Measurements from ENCODE around the gene RFFL.
"Not testable (repeated sequence)": the region's sequence is repeated elsewhere in the genome, so short reads cannot be mapped to it uniquely, and the experiment has no call there.

RFFL gene

DNA sequence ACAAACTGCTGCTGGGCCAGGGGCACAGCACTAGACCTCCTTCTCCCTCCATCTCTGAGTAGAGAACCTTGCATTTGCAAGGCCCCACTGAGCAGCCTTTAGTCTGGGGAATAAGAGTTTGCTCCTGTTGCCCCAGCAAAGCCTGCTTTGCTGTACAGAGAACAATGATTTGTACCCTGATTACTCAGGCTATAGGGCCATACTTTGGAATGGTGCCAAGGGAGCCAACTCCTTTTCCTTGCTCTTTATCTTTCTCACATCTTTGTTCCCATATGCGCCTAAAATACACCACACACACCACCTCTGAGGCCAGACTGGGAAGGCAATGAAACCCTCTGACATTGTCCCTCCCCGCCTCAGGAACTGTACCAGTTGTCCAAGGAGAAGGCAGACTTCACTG lies 62.0 kb downstream of the RFFL start:
- DNase-seq: no peak

DNA sequence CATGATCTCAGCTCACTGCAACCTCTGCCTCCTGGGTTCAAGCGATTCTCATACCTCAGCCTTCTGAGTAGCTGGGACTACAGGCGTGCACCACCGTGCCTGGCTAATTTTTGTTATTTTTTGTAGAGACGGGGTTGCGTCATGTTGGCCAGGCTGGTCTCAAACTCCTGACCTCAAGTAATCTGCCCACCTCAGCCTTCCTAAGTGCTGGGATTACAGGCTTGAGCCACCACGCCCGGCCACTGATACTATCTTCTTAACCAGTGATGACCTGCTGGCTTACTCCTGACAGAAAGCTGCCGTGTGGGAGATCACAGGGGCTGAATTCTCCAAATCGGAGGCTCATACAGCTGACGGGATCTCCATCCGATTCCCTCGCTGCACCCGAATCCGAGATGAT lies 62.5 kb downstream of the RFFL start:
- DNase-seq: not testable (repeated sequence)

DNA sequence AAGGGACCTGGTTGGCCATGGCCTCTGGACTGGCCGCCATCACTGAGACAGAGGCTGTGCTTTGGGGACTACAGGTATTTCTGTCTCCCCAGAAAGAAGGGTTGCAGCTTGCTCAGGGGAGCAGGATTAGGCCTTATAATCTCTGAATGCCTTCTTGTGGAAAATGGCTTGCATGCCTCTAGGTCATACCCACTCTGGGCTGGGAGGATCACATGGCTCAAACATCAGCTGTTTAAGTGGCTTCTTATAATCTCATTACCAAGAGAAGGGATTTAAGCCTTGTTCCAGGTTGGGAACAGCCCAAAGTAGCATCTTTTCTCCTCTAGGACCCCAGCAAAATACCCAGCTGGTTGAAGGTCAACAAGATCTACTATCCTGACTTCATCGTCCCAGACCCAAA lies 64.1 kb downstream of the RFFL start:
- DNase-seq: no peak

DNA sequence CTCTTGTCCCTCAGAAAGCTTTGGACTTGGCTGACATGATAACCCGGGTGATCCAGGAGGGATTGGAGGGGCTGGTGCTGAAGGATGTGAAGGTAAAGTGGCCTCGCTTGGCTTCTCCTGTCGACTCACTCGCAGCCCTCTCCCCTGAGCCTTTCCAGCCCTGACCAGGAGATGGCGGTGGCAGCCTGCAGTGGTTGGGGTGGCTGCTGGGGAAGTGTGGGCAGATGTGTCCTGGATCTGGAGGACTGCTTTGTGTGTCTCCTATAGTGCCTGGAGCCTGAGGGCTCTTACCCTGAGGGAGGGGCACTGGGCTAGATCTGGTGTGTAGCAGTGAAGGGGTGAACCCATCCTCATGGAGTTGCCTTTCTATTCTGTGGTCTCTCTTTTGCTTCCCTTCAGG lies 65.3 kb downstream of the RFFL start:
- DNase-seq: peak; percentile 80 to 84

DNA sequence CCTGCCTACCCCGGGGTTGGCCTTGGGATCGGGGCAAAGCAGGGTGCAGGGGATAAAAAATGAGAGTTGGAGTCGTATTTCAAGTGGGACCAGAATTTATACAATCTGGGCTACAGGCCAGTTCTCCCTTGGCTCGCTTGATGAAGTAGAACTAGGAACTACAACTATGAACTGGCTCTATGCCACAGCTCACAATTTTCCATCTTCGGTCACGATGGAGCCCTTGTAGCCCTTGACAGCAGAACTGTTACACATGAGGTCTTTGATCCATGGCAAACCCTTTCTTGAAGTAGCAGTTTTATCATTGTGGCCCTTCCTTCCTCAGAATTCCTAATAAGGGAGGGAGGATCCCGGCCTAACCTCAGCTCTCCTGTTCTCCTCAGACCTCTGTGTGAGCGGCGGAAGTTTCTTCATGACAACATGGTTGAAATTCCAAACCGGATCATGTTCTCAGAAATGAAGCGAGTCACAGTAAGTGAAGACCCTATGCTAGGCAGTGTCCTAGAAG lies 66.1 kb downstream of the RFFL start:
- no peak for DNase-seq

DNA sequence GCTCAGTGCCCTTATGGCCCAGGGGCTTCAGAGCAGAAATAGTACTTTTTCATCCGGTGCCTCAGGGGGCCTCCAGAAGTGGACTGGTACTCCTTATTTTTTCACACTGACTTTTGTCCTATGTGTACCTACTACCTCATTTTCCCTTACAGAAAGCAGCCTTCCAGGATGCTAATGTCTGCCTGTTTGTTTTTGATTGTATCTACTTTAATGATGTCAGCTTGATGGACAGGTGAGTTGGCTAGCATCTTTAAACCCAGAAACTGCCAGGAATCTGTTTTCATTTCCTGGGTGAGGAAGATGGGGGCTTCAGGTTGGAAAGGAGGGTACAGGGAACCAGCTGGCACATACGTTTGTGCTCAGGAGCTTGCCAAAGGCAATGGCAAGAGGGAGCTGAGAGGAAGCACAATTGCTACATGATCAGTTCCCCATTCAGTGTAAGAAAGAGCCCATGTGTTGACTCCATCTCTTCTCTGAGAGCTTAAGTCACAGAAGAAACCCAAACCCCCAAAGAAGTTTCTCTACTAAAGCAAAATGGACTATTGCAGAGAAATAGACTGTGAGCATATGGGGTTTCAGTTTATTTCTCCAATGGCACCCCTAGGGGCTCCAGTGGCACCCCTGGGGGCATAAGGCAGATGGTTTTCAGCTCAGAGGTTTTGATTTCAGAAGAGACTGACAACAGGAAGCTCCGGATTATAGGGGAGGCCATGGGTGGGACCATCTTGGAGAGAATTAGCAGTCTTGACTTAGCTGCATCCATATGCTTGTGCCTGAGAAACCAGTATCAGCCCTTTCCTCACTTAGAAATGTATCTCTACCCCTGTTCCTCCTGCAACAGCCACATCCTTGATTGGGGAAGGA lies 66.9 kb downstream of the RFFL start:
- no peak for DNase-seq

DNA sequence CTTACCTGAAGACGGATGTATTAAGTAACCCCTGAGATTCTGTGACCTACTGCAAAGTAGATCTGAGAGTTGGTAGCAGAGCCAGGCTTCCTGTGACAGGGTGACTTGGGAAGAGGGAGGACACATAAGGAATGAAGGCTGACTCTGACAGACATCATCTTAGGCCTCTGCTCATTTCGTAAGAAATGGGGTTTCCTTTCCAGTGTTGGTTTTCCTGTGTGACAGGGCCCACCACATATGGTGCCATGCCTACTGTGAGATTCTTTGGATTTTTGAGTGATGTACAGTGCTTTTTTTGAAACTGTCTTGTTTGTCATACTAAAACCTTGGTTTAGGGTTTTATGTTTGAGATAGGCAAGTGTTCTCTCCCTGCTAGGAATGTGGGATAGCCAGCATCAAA lies 70.5 kb downstream of the RFFL start:
- no peak for DNase-seq

DNA sequence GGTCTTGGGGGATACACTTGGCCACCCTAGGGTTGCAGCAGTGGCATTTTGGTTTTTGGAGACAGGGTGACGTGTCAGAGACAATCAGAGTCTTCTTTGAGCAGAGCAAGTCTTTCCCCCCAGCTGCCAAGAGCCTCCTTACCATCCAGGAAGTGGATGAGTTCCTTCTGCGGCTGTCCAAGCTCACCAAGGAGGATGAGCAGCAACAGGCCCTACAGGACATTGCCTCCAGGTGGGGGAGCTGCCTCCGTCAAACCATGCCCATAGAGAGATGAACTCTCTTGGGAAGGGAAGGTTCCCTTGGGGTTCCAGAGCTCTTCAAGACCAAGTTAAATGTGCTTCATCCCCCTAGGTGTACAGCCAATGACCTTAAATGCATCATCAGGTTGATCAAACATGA lies 71.9 kb downstream of the RFFL start:
- no peak for DNase-seq

DNA sequence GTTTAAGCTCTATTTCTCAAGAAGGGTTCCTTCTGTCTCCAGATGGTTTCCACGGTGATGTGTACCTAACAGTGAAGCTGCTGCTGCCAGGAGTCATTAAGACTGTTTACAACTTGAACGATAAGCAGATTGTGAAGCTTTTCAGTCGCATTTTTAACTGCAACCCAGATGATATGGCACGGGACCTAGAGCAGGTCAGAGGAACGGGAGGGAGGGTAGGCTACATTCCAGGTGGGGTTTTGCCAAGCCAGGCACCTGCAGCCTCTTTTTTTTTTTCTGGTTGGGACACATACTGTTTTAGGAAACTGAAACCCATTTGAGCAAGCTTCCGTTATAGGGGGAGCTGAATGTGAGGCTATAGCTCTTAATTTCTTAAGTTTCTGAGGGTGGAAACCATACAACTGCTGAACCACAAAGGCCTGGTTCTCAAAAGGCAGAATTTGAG lies 72.6 kb downstream of the RFFL start:
- DNase-seq: no peak

DNA sequence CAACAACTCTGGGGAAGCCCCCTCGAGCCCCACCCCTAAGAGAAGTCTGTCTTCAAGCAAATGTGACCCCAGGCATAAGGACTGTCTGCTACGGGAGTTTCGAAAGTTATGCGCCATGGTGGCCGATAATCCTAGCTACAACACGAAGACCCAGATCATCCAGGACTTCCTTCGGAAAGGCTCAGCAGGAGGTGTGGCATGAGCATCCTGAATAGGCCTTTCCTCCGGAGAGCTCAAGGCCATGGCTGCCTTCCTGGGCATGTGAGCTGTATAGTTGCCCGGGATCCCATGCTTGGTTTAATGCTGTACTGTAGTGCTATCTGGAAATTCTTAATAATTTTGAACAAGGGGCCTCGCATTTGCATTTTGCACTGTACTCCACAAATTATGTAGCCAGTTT lies 74.0 kb downstream of the RFFL start:
- no peak for DNase-seq

DNA sequence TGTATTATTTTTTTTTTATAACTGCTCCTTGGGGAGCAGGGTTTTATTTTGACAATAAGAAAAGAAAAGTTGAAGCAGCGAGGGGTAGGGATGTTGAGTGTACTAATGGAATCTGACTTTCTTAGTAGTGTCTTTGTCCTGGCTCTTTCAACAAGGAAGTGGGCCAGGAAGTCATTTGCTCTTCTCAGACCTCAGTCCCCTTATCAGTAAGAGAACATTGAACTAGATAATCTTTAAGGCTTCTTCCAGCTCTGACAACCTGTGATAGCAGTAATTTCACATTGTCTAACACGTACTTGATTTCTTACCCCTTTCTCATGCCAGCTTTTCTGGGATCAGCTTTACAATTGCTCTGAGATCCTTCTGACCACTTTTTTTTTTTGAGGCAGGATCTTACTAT lies 74.9 kb downstream of the RFFL start:
- DNase-seq: no peak

DNA sequence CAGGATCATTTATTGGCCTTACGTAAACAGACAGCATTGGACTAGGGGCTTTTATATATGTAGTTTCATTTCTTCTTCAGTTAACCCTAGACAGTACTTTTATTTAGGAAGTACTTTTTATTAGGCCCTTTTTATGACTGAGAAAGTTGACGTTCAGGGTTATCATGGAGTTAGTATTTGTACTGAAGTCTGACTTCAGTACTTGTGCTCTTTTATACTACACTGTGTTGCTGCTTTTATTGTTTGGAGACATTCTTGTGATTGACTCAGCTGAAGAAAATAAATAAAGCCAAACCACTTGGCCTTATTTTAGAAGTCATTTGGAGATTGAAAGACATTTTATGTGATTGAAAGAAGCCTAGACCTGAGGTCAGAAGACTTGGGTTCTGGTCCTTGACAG lies 76.3 kb downstream of the RFFL start:
- DNase-seq: no peak

DNA sequence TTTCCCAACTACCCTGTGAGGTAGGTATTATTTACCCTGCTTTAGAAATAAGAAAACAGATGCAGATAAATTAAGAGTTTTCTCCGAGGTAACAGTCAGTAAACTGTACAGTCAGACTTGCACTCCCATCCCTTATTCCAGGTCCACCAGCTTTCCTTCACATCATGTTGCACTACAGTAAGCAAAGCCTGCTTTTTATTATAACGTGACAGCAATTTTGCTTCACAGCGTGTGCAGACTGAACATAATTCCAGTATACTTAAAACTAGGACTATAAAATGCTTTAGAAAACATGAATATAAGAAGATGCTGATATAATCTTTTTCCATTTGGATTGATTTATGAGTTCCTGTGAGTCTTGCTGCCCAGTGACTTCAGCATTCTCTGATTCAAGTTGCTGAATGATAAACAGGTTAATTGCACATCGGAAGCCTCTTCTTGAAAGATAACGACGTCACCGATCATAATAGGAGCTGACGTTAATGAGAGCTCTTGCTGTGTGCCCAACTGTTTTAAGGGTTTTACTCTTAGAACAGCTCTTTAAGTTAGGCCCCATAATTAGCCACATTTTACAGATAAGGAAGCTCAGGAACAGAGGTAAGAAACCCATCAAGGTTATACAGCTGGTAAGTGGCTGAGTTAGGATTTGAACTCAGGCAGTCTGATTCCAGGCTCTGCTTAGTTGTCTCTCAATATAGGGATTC lies 81.8 kb downstream of the RFFL start:
- DNase-seq: no peak

DNA sequence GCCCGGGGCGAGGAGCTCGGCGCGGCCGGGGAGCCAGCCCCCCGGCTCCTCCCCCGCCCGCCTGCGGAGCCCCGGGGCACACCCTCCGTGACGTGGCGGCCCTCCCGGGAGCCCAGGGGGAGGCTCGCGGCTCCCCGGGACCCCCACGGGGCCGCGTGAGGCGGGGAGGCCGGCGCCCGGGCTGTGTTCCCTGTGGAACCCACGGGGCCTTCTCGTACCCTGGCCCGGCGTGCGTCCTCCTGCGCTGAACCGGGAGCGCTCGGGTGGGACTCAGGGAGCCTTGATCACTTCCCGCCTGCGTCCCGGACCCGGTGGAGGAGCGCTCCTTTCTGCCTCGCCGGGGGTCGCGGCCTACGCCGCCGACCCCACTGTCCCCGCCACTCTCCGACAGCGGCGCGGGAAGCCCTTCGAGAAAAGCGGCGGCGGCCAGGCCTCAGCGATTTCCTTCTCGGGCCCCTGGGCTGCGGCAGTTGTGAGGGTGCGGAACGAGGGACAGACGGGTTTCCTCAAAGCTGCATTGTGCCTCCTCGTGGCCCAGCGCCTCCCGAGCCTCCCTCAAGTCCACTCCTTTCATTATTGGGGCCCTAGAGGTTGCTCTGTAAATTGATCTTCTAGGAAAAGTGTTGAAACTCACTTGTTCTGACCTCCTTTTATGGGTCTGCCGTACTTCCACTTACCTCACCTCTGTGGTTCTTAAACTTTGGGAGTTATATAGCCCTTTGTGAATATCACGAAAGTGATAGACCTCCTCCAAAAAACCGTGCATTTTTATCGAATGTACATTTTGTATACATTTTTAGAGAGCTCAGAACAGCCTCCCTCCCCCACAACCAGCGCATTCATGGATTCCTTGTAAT lies 82.6 kb downstream of the RFFL start:
- DNase-seq: peak; percentile 63 to 71

DNA sequence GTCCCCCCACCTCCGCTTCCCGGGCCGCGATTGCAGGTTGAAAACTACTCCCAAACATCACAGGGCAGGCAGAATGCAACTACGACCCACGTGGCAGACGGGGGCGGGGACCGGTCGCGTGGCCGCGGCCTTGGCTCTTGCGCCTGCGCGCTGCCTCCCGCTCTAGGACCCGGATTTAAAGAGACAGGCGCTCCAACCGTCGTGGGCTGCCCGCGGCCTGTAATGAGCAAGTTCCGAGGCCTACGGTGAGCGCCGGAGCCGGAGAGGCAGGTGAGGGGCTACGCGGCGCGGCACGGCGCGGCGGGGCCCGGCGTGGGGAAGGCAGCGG lies 83.2 kb downstream of the RFFL start, which contains the start of gene LIG3:
Gene LIG3, plus strand, starts transcription at position 160 of the 328 bp plus-strand sequence. CDS start 2,494 bp downstream, outside the sequence.
- peak; percentile 95 to 96 for DNase-seq

DNA sequence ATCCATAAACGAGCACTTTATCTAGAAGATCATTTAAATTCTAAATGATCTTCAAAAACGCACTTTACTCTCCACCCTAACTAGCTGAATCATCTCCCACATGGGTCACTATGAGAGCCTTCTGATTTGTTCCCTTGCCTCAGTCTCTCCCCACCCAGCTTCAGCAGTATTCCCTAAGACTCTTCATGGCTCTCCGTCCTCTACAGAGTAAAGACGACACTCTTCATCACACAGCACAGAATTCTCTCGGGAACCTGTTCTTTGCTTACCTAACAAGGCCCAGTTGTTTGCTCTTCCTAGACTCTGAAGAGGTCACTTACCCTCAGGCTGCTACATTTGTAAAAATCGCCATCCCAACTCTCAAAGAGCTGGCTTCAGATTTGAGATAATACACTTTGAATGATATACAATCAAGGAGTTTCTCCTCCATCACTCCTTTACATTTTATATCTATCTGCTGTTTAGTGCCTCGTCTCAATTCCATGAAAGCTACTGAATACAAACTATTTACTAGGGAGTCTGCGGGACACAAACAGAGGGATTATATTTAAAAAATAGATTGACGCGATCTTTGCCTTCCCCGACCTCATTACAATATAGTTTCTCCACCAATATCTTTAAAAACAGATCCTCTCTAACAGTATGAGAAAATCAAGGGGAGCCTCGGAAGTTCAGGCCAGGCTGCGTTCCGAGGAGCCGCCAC lies 83.7 kb downstream of the RFFL start:
- no peak for DNase-seq

DNA sequence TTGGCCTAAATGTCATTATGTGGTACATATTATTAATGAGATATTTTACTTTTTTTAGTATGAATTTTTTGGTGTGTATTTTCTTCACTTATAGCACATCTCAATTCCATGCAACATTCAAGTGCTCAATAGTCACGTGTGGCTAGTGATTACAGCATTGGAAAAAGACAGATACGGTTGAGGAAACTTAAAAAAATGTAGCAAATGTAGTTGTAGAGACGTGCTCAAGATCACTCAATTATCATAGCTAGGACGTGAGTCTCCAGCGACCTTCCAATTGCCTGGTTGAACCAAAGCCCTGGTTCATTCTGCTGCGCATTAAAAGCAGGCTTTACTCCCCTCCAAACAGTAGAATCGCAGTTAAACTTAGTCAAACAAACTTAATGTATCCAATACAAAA lies 84.4 kb downstream of the RFFL start:
- DNase-seq: no peak

DNA sequence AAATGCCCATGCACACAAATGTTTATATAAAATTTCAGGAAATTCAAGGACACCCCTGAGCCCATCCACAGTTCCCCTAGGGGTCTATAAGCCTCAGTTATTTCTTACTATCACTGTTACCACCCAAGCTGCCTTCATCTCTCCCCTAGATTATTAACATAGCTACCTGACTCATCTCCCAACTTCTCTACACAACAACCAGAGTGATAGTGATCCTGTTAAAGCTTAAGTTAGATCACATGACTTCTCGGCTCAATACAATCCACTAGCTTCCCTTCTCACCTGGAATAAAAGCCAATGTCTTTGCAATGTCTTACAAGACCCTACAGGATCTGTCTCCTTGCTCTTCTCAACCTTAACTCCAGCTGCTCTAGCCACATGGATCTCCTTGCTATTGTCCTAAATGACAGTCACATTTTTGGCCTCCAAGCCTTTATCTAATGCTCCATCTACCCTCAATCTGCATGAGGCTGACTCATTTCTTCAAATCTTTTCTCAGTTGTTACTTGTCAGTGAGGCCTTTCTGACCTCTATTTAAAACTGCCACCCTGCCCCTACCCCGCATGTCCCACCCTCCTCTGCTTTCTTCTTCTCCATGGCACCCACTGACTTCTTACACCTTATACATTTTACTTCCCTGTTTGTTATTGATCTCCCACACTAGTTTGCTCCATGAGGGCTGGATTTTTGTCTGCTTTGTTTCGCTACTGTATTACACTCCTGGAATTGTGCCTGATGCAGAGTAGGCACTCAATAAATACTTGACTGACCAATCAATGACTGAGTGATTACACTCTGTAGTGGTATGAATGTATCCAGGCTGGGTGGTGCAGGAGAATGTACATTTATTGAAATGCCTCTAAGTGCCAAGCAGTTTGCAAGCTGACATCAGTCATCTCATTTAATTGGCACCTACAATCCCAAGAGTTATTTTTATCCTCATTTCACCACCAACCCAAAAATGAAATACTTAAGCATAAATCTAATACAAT lies 88.4 kb downstream of the RFFL start:
- no peak for DNase-seq

DNA sequence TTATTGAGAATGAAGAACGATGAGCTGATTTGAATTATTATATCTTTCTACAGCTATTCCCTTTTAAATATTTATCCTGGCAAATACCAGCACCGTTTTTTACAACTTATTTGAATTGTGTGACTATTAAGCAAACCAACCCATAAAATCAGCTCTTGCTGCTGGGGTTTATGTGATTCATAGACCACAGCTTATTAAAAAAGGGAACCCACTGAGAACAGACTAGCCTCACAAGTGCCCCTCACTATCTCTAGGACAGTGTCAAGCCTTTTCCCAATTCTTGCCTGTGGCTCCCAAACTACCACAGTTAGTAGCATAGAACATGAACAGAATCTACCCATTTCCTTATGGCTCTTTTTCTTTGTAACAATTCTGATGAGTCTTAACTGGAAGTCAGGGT lies 89.3 kb downstream of the RFFL start:
- DNase-seq: no peak

DNA sequence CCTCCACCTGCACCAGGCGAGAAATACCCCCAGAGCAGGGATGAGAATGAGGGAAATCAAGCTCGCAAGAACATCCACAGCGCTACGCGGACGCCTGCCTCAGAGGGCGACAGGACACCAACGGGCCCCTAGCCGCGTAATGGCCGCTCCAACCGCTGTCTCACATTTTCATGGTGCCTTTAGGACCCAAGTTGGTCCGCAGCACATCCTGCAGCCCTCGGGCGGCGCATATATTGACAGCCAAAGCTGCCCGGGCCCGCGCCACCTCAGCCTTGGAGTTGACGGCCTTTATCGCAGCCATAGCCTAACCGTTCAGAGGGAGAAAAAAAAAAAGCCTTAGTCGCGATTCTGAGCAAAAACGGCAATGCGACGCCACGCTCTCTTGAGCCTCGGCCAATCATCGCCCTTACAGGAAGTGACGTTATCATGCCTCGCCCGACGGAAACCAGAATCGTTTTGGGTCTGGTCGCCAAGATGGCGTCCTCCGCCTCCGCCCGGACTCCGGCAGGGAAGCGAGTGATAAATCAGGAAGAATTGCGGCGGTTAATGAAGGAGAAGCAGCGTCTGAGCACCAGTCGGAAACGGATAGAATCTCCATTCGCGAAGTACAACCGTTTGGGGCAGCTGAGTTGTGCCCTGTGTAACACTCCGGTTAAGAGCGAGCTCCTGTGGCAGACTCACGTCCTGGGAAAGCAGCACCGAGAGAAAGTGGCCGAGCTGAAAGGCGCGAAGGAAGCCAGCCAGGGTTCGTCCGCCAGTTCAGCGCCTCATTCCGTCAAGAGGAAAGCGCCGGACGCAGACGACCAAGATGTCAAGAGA lies 102.2 kb downstream of the RFFL start, which contains the start of the genes CCT6B and ZNF830:
Gene CCT6B, minus strand, starts transcription at position 368 of the 819 bp plus-strand sequence. Its CDS starts 67 bp downstream, at position 301.
Gene ZNF830, plus strand, starts transcription at position 448 of the 819 bp plus-strand sequence. Its CDS starts 27 bp downstream, at position 475.
- DNase-seq: peak; percentile 88 to 90

Data from activated CD4-positive, alpha-beta T cell treated with anti-CD3 and anti-CD28 coated beads, Interleukin-2, amount 50 U/mL, for 48 hours (primary cell).